T-helper 2 cell treated with Interferon-gamma antibody and Interleukin-4, amounts not matched to agents 5 μg/mL and 100 μg/mL, for 36 hours (primary cell): ENCODE measurements around the gene C20orf173.

Source experiments
- DNase-seq: peaks from one replicate; pipeline ENCODE4 v3.0.0; 2021; ENCODE audit warnings: low spot score
- H3K27ac Mint-ChIP-seq: one replicate; pipeline ENCODE4 v1.8.0; 2021; ENCODE audit warnings: mild to moderate bottlenecking, mixed read lengths
- H3K27me3 Mint-ChIP-seq: one replicate; pipeline ENCODE4 v1.8.0; 2021; ENCODE audit warnings: low read depth, mixed read lengths
- H3K36me3 Mint-ChIP-seq: one replicate; pipeline ENCODE4 v1.8.0; 2021; ENCODE audit warnings: low read depth, mixed read lengths
- H3K4me1 Mint-ChIP-seq: one replicate; pipeline ENCODE4 v1.8.0; 2021; ENCODE audit warnings: low read depth, mixed read lengths
- H3K4me3 Mint-ChIP-seq: one replicate; pipeline ENCODE4 v1.8.0; 2022; ENCODE audit warnings: mild to moderate bottlenecking, moderate library complexity, mixed read lengths
- H3K9me3 Mint-ChIP-seq: one replicate; pipeline ENCODE4 v1.8.0; 2021; ENCODE audit warnings: mixed read lengths

C20orf173 gene

GRCh38 chr20:35489717-35490116 lies 39.7 kb downstream of the C20orf173 start:
- no peaks in the 10 kb centered on the region for H3K9me3 Mint-ChIP-seq
- H3K36me3 Mint-ChIP-seq, result peaks cover 58% of the 10 kb centered on the region
- H3K4me1 Mint-ChIP-seq, result peaks cover 38% of the 10 kb centered on the region
- no peaks in the 10 kb centered on the region for H3K27me3 Mint-ChIP-seq
- no peak for DNase-seq
- H3K4me3 Mint-ChIP-seq, result peak overlapping the region; percentile 100
- H3K27ac Mint-ChIP-seq, result peak overlapping the region; percentile 78

- Mint-ChIP-seq H3K4me3 (no peak overlapping the region), H3K36me3 (peaks cover 54% of the 10 kb centered on the region)
Observed at GRCh38 chr20:35487479-35487878, 42.0 kb downstream of the C20orf173 start.

GRCh38 chr20:35479798-35480197 lies 49.7 kb downstream of the C20orf173 start:
- Mint-ChIP-seq H3K27ac (no peak overlapping the region), H3K36me3 (peaks cover 36% of the 10 kb centered on the region), H3K4me1 (peaks cover 2% of the 10 kb centered on the region), H3K4me3 (no peak overlapping the region), H3K9me3 (peaks cover 9% of the 10 kb centered on the region), H3K27me3 (no peaks in the 10 kb centered on the region)
- DNase-seq, result no peak

More at GRCh38 chr20:35487479-35487878, 42.0 kb downstream of the C20orf173 start:
- peaks cover 9% of the 10 kb centered on the region for H3K9me3 Mint-ChIP-seq
- H3K27me3 Mint-ChIP-seq, result no peaks in the 10 kb centered on the region
- peaks cover 31% of the 10 kb centered on the region for H3K4me1 Mint-ChIP-seq
- no peak for DNase-seq
- H3K27ac Mint-ChIP-seq, result no peak overlapping the region

- DNase-seq, result no peak
- Mint-ChIP-seq H3K27ac (no peak overlapping the region), H3K4me3 (no peak overlapping the region), H3K9me3 (peaks cover 2% of the 10 kb centered on the region), H3K36me3 (peaks cover 28% of the 10 kb centered on the region), H3K4me1 (peaks cover 2% of the 10 kb centered on the region), H3K27me3 (no peaks in the 10 kb centered on the region)
Observed at GRCh38 chr20:35478804-35479472, 50.5 kb downstream of the C20orf173 start.
